B cell (primary cell): ENCODE measurements around the gene DNAJC25. TPM values are rescaled to one million over a fixed set of nuclear protein-coding genes. Genes with fewer than 3 reads are reported as not detected.

Experiments
- ATAC-seq: fragments of 200-7000 bp; cut with Tn5 transposase; one replicate; pipeline ENCODE4 v1.10.0; 2021; ENCODE audit warnings: low read depth, mild to moderate bottlenecking, moderate number of reproducible peaks, moderate library complexity
- CTCF ChIA-PET: fragments of 350-600 bp; sonication (Branson Sonifier 250); formaldehyde crosslinking; loops from one replicate; lab custom pipeline; 2021; ENCODE audit warnings: antibody characterized with exemption, inconsistent platforms; lab: Charles Lee
- POLR2A ChIA-PET: fragments of 350-600 bp; sonication (Branson Sonifier 250); formaldehyde crosslinking; loops from one replicate; lab custom pipeline; 2021; ENCODE audit warnings: antibody characterized with exemption; lab: Charles Lee
- DNase-seq: peaks from one replicate; pipeline ENCODE4 v3.0.0; 2013
- H2AFZ ChIP-seq: 2 replicates; pipeline ENCODE4 v1.6.1; 2012; ENCODE audit warnings: mild to moderate bottlenecking, low read depth, low read length; ENCODE audit not compliant: insufficient read depth, poor library complexity, severe bottlenecking
- H3K27ac ChIP-seq, 2 donors: 1 replicate in 1 of 2; 2 replicates in 1 of 2; pipeline ENCODE4 v1.5.1; 2012 to 2013; ENCODE audit warnings: low read length in 2 of 2, mild to moderate bottlenecking in 2 of 2, moderate library complexity in 1 of 2
- H3K27me3 ChIP-seq, 4 experiments: fragments of 200-600 bp in 1 of 4; sonication (generic) in 1 of 4; replicated peaks in 1 of 4; 1 replicate in 2 of 4; 2 replicates in 2 of 4; pipeline versions ENCODE4 v1.6.1 to v1.7.0; 2013 to 2016; ENCODE audit warnings: low read length in 3 of 4, mild to moderate bottlenecking in 2 of 4, mixed read lengths in 1 of 4, moderate library complexity in 1 of 4; ENCODE audit not compliant: insufficient read depth in 4 of 4, control insufficient read depth in 3 of 4; ENCODE audit errors: control extremely low read depth in 1 of 4
- H3K36me3 ChIP-seq, 2 experiments: replicated peaks in 1 of 2; 1 replicate in 1 of 2; 2 replicates in 1 of 2; pipeline versions ENCODE4 v1.6.1 to v1.7.1; 2013; ENCODE audit warnings: low read length in 1 of 2; ENCODE audit not compliant: insufficient read depth in 2 of 2, control insufficient read depth in 1 of 2; ENCODE audit errors: control extremely low read depth in 1 of 2, extremely low read depth in 1 of 2
- H3K4me1 ChIP-seq, 2 donors: fragments of 200-600 bp in 1 of 2; sonication (generic) in 1 of 2; 1 replicate in 1 of 2; 2 replicates in 1 of 2; pipeline versions ENCODE4 v1.5.1 to v1.6.1; 2013 to 2017; ENCODE audit warnings: low read length in 2 of 2; ENCODE audit not compliant: control insufficient read depth in 2 of 2, insufficient read depth in 2 of 2
- H3K4me2 ChIP-seq: replicated peaks from 2 replicates; pipeline ENCODE3; 2012; ENCODE audit warnings: mild to moderate bottlenecking, low read depth, low read length; ENCODE audit not compliant: poor library complexity, severe bottlenecking
- H3K4me3 ChIP-seq, 5 experiments: fragments of 200-600 bp in 1 of 5; sonication (generic) in 1 of 5; 1 replicate in 3 of 5; 2 replicates in 2 of 5; pipeline versions ENCODE4 v1.5.1 to v1.7.0; 2011 to 2016; ENCODE audit warnings: low read length in 4 of 5, mild to moderate bottlenecking in 4 of 5, low read depth in 2 of 5, control low read depth in 1 of 5, moderate library complexity in 1 of 5; ENCODE audit not compliant: insufficient read depth in 1 of 5; ENCODE audit errors: control extremely low read depth in 1 of 5, extremely low read depth in 1 of 5
- H3K79me2 ChIP-seq: fragments of 200-600 bp; sonication (generic); one replicate; pipeline ENCODE4 v1.6.0; 2016; ENCODE audit warnings: low read length; ENCODE audit not compliant: control insufficient read depth, insufficient read depth
- H3K9ac ChIP-seq: fragments of 200-600 bp; sonication (generic); 2 replicates; pipeline ENCODE4 v1.6.1; 2017; ENCODE audit warnings: mild to moderate bottlenecking, low read length, moderate library complexity
- H3K9me3 ChIP-seq, 3 donors: one replicate each; pipeline versions ENCODE4 v1.6.1 to v1.7.1; 2013; ENCODE audit warnings: low read length in 2 of 3; ENCODE audit not compliant: control insufficient read depth in 2 of 3, insufficient read depth in 1 of 3; ENCODE audit errors: control extremely low read depth in 1 of 3
- H4K20me1 ChIP-seq: 2 replicates; pipeline ENCODE4 v1.6.0; 2012; ENCODE audit warnings: mild to moderate bottlenecking, low read length; ENCODE audit not compliant: insufficient read depth, control insufficient read depth, poor library complexity, severe bottlenecking
- H3K27ac Mint-ChIP-seq: one replicate; pipeline ENCODE4 v1.8.0; 2021; ENCODE audit warnings: mixed read lengths
- H3K27me3 Mint-ChIP-seq: one replicate; pipeline ENCODE4 v1.8.0; 2021; ENCODE audit warnings: mixed read lengths
- H3K4me1 Mint-ChIP-seq: one replicate; pipeline ENCODE4 v1.8.0; 2021; ENCODE audit warnings: mixed read lengths
- H3K4me3 Mint-ChIP-seq: one replicate; pipeline ENCODE4 v1.8.0; 2021; ENCODE audit warnings: mixed read lengths
- H3K9me3 Mint-ChIP-seq: one replicate; pipeline ENCODE4 v1.8.0; 2022; ENCODE audit warnings: mixed read lengths; ENCODE audit not compliant: insufficient read depth
- EZH2 ChIP-seq: IDR thresholded peaks from 2 replicates; pipeline ENCODE4 v1.6.1; 2012; ENCODE audit warnings: borderline replicate concordance, low read depth, mild to moderate bottlenecking, moderate library complexity, low read length; ENCODE audit not compliant: insufficient read depth, poor library complexity, severe bottlenecking
- WGBS: methylation state at CpG from one replicate; pipeline ENCODE4 v1.1.5; 2013; ENCODE audit warnings: missing lambda C conversion rate; ENCODE audit not compliant: insufficient coverage; 5-methylcytosine and 5-hydroxymethylcytosine counted together
- intact Hi-C: fragments of 100-400 bp; cut with micrococcal nuclease; formaldehyde crosslinking; loops from one replicate; pipeline ENCODE4 v1.10.0; 2022
- polyA plus RNA-seq: library from polyadenylated mRNA; depleted of rRNA; stranded (reverse); fragments of >200 nt; gene quantifications from 2 replicates; pipeline ENCODE4 v1.2.3, GENCODE V29; 2012
- total RNA-seq, 2 donors: library from RNA; stranded (reverse); fragments of 120-200 nt in 1 of 2; gene quantifications; 1 replicate in 1 of 2; 2 replicates in 1 of 2; pipeline versions ENCODE4 v1.2.3 to v1.2.4, GENCODE V29; 2013 to 2022
- TF ChIP-seq, protein P1 (sequence below): fragments of 200-600 bp; IDR thresholded peaks from one replicate; pipeline ENCODE4 v1.8.0; 2022; ENCODE audit warnings: antibody characterized with exemption, mild to moderate bottlenecking

Gene DNAJC25
- total and polyA plus RNA-seq, 2 donors (not counting 1 experiment from before 2014, with no cell fraction given) = 3.1 to 4.1 TPM

- ChIA-PET CTCF (no interaction called here), POLR2A (no interaction called here)
- H4K20me1 ChIP-seq = no peaks in the 10 kb centered on the region
- no peaks in the 10 kb centered on the region for H3K4me1 ChIP-seq
- 100% methylated on average over 4 of the region's 9 CpGs for WGBS
- DNase-seq (no peak), ATAC-seq (no peak)
- H3K9me3 ChIP-seq = no peaks in the 10 kb centered on the region
- no peak overlapping the region for H3K4me2 ChIP-seq
- H3K4me3 Mint-ChIP-seq = no peak overlapping the region
- no peak overlapping the region for H3K9ac ChIP-seq
- TF ChIP-seq EZH2 = no peak
- TF ChIP-seq, protein P1, sequence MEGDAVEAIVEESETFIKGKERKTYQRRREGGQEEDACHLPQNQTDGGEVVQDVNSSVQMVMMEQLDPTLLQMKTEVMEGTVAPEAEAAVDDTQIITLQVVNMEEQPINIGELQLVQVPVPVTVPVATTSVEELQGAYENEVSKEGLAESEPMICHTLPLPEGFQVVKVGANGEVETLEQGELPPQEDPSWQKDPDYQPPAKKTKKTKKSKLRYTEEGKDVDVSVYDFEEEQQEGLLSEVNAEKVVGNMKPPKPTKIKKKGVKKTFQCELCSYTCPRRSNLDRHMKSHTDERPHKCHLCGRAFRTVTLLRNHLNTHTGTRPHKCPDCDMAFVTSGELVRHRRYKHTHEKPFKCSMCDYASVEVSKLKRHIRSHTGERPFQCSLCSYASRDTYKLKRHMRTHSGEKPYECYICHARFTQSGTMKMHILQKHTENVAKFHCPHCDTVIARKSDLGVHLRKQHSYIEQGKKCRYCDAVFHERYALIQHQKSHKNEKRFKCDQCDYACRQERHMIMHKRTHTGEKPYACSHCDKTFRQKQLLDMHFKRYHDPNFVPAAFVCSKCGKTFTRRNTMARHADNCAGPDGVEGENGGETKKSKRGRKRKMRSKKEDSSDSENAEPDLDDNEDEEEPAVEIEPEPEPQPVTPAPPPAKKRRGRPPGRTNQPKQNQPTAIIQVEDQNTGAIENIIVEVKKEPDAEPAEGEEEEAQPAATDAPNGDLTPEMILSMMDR = no peak
- H3K27me3 Mint-ChIP-seq = peaks cover 40% of the 10 kb centered on the region
- peaks cover 0 to 6% (median 4%) of the 10 kb centered on the region in 4 experiments for H3K27me3 ChIP-seq
- H3K4me3 ChIP-seq = no peak overlapping the region
- H3K27ac ChIP-seq = no peak overlapping the region
- H3K79me2 ChIP-seq = no peaks in the 10 kb centered on the region
- intact Hi-C loops = no loop called here
- H2AFZ ChIP-seq = no peak overlapping the region
- H3K36me3 ChIP-seq = no peaks in the 10 kb centered on the region
- no peak overlapping the region for H3K27ac Mint-ChIP-seq
- H3K9me3 Mint-ChIP-seq = no peaks in the 10 kb centered on the region
- peaks cover 3% of the 10 kb centered on the region for H3K4me1 Mint-ChIP-seq
Measured at GRCh38 chr9:111605041-111605559, 26.0 kb upstream of the DNAJC25 start.

DNA sequence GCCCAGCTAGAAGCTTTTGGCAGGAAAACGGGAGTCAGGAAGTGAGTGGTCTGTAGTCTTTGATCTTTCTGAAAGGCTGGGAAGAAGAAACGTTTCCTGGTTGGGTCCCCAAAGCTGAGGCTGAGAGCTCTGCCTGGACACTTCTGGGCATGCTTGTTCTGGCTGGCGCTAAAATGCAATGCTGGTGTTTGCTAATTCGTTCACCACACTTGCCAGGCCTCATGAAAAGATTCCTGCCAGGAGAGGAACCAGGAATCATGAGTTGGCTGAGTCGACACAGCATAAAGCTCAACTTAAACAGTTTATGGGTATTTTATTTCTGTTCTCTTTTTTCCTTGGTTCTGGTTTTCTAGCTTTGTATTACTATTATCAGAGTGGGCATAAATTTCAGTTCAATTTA, 21.0 kb upstream of the DNAJC25 start:
- Mint-ChIP-seq H3K4me3 (no peak overlapping the region), H3K4me1 (no peaks in the 10 kb centered on the region), H3K27ac (no peak overlapping the region), H3K27me3 (peaks cover 57% of the 10 kb centered on the region), H3K9me3 (no peaks in the 10 kb centered on the region)
- DNase-seq = no peak
- 59% methylated on average over 4 of the region's 5 CpGs for WGBS
- Histone ChIP-seq H3K9me3 (no peaks in the 10 kb centered on the region), H3K27me3 (peaks cover 0 to 4% (median 2%) of the 10 kb centered on the region in 4 experiments), H3K4me1 (no peaks in the 10 kb centered on the region), H4K20me1 (no peaks in the 10 kb centered on the region), H3K27ac (no peak overlapping the region), H3K4me3 (no peak overlapping the region), H3K9ac (no peak overlapping the region), H3K4me2 (no peak overlapping the region), H3K79me2 (no peaks in the 10 kb centered on the region), H2AFZ (no peak overlapping the region), H3K36me3 (no peaks in the 10 kb centered on the region)
- ChIA-PET POLR2A (no interaction called here), CTCF (interaction anchor here (1.1 kb wide), 1 partner anchor 10 kb away, joined by 4 read pairs; no protein-coding TSS in a partner anchor)
- TF ChIP-seq EZH2 = no peak
- TF ChIP-seq, protein P1 = no peak
- no peak for ATAC-seq
- intact Hi-C loops = no loop called here
